Measurements from ENCODE around the gene ALDH1L1. TPM values are rescaled to one million over a fixed set of nuclear protein-coding genes. Genes with fewer than 3 reads are reported as not detected.

ALDH1L1 gene
- total RNA-seq (not detected), polyA plus RNA-seq (not detected), total RNA-seq (not detected)

DNA sequence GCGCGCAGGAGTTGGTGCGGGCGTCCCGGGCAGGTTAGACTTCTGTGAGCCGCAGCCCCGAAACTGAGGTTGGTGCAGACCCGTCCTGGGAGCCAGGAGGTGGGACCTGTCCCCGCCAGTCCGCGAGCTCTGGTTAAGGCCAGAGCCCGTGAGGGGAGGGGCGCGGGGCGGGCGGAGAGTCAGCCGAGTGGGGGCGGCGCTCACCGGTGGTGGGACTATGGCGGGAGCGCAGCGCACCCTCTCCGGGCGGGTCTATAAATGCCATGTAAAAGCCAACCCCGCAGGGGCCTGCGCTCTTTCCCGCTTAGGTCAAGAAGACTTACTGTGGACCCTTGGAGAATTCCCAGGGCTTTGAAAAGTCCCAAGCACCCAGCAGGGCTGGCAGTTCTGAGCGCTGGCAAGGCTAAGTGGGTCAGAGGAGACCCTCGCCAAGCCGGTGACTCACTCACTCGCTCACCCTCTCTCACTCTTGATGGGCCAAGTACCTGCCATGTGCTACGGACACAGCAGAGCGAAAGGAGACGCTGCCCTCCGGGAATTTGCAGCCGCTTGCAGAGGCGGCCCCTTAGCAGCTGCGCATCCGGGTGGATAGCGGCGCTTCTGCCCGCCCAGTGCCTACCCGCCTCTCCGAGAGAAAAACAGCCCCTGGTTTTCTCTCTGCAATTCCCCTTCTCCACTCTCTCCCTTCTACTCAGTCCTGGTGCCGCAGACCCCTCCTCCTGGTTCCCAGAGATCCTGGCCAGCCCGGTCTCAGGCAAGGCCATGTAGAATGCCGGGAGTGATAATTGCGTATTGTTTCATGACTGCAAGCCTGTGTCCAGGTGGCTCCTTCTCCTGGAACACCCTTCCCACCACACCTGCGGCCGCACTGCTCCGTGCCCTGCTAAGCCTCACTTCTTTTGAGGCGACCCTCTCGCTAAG is at the start of gene ALDH1L1:
TSS of gene ALDH1L1 (minus strand) at position 110 of the 921 bp plus-strand sequence. CDS start 19,607 bp downstream, outside the sequence.
- H3K9me3 Mint-ChIP-seq = peaks cover 0 to 3% (median 0%) of the 10 kb centered on the region in 11 donors
- peaks cover 0 to 10% (median 7%) of the 10 kb centered on the region in 7 donors for H3K4me1 Mint-ChIP-seq
- no peak for DNase-seq
- H3K9me3 ChIP-seq (ENCODE audit: control insufficient read depth in 2 of 3, low read length in 3 of 3) = no peaks in the 10 kb centered on the region
- H3K27me3 ChIP-seq (ENCODE audit: control insufficient read depth in 2 of 2, insufficient read depth in 2 of 2, low read length in 2 of 2) = no peaks in the 10 kb centered on the region
- intact Hi-C loops (cut with micrococcal nuclease) = no loop called here
- no peaks in the 10 kb centered on the region for H3K36me3 Mint-ChIP-seq
- H3K27ac ChIP-seq (ENCODE audit: low read depth, low read length) = no peak within 1 kb of the TSS
- ATAC-seq = no peak
- ChIA-PET CTCF (no interaction called here), POLR2A (no interaction called here)
- peak within 1 kb of the TSS in 3 of 10 donors; percentile 1 to 46 (median 11) for H3K4me3 Mint-ChIP-seq
- no peaks in the 10 kb centered on the region for H3K36me3 ChIP-seq (ENCODE audit: control insufficient read depth in 2 of 3, insufficient read depth in 3 of 3, low read length in 3 of 3)
- H3K4me3 ChIP-seq (ENCODE audit: low read length) = no peak within 1 kb of the TSS
- H3K27me3 Mint-ChIP-seq = peaks cover 36 to 51% (median 46%) of the 10 kb centered on the region in 5 donors
- no peak within 1 kb of the TSS for H3K27ac Mint-ChIP-seq
- H3K4me1 ChIP-seq (ENCODE audit: control insufficient read depth in 2 of 2, insufficient read depth in 2 of 2, low read length in 2 of 2) = no peaks in the 10 kb centered on the region

DNA sequence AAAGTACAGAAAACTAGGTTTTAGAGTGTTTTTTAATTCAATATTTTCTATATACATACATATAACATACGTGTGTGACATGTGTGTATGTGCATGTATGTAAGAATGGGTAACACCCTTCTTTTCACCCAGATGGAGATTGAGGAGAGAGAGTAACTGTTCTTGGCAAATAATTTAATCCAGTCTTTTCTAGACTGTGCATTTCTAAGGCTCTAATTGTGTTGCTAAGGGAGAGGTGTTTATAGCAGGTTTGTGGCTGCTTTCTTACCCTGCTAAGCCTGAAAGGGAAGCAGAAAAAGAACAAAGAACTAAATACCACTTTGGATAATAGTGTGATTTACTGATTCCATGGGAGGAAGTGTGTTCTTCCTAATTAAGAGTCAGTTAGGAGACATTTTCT is 46.0 kb upstream of the ALDH1L1 start:
- ChIA-PET CTCF (no interaction called here), POLR2A (no interaction called here)
- ATAC-seq (no peak), DNase-seq (no peak)
- intact Hi-C loops (cut with micrococcal nuclease) = no loop called here
- Mint-ChIP-seq H3K9me3 (peaks cover 0 to 11% (median 6%) of the 10 kb centered on the region in 11 donors), H3K27me3 (peaks cover 11 to 38% (median 17%) of the 10 kb centered on the region in 5 donors), H3K27ac (no peak overlapping the region), H3K36me3 (no peaks in the 10 kb centered on the region), H3K4me3 (no peak overlapping the region), H3K4me1 (no peaks in the 10 kb centered on the region)
- no peak overlapping the region for H3K27ac ChIP-seq (ENCODE audit: low read depth, low read length)
- H3K4me1 ChIP-seq (ENCODE audit: control insufficient read depth in 2 of 2, insufficient read depth in 2 of 2, low read length in 2 of 2) = no peaks in the 10 kb centered on the region
- no peaks in the 10 kb centered on the region for H3K27me3 ChIP-seq (ENCODE audit: control insufficient read depth in 2 of 2, insufficient read depth in 2 of 2, low read length in 2 of 2)
- H3K36me3 ChIP-seq (ENCODE audit: control insufficient read depth in 2 of 3, insufficient read depth in 3 of 3, low read length in 3 of 3) = no peaks in the 10 kb centered on the region
- H3K4me3 ChIP-seq (ENCODE audit: low read length) = no peak overlapping the region
- no peaks in the 10 kb centered on the region for H3K9me3 ChIP-seq (ENCODE audit: control insufficient read depth in 2 of 3, low read length in 3 of 3)

DNA sequence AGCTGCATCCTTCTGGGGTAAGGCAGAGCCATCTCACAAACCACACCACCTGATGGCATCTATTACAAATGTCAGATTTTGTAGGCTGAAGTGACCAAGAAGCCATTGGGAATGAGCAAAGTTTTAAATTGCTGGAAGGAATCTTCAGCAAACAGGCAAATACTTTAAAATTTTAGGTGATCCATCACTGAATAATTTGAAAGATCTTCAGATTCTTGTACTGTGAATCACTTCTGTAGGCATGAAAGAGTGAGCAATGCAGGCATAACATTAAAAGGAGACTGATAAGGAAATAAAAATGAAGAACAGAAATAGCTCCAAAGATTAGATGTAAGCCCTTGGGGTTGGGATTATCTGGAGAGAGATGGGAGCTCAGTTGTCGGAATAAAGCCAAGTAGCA is 36.0 kb upstream of the ALDH1L1 start:
- Histone ChIP-seq H3K27me3 (ENCODE audit: control insufficient read depth in 2 of 2, insufficient read depth in 2 of 2, low read length in 2 of 2) (peaks cover 0 to 6% of the 10 kb centered on the region in 2 donors), H3K36me3 (ENCODE audit: control insufficient read depth in 2 of 3, insufficient read depth in 3 of 3, low read length in 3 of 3) (no peaks in the 10 kb centered on the region), H3K27ac (ENCODE audit: low read depth, low read length) (no peak overlapping the region), H3K9me3 (ENCODE audit: control insufficient read depth in 2 of 3, low read length in 3 of 3) (no peaks in the 10 kb centered on the region), H3K4me1 (ENCODE audit: control insufficient read depth in 2 of 2, insufficient read depth in 2 of 2, low read length in 2 of 2) (no peaks in the 10 kb centered on the region), H3K4me3 (ENCODE audit: low read length) (no peak overlapping the region)
- H3K27ac Mint-ChIP-seq = no peak overlapping the region
- peaks cover 0 to 12% (median 8%) of the 10 kb centered on the region in 7 donors for H3K4me1 Mint-ChIP-seq
- H3K27me3 Mint-ChIP-seq = peaks cover 60 to 82% (median 68%) of the 10 kb centered on the region in 5 donors
- intact Hi-C loops (cut with micrococcal nuclease) = no loop called here
- H3K4me3 Mint-ChIP-seq = no peak overlapping the region
- ATAC-seq = no peak
- CTCF ChIA-PET = no interaction called here
- no peak for DNase-seq
- H3K9me3 Mint-ChIP-seq = peaks cover 0 to 12% (median 0%) of the 10 kb centered on the region in 11 donors
- POLR2A ChIA-PET = no interaction called here
- H3K36me3 Mint-ChIP-seq = no peaks in the 10 kb centered on the region

DNA sequence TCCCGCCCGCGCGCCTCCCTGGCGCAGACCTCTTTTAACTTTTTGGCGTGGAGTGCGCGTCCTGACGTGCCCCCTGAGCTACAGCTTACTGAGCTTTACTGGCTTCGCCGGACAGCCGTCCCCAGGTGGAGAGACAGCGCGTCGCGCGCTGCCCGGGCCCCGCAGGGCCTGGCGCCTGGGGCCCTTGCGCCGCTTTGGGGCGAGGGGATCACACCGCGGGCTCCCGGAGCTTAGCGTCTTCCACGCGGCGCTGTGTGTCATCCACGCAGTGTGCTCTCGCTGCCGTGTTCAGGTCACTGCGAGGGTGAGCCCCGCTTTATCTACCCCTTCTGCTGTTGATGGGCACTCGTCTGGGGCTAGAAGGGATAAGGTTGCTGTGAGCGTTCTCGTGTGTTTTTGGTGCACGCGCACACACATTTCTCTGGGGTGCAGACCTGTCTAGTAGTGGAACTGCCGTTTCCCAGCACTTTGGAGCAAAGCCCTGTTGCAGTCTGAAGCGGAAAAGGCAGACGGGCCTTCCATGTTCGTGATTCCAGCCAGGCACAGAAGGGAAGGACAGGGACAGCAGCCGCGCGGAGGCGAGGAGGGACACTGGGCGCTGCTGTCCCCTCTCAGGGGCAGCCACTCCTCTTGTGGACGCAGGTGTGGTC is 33.1 kb upstream of the ALDH1L1 start:
- H3K27ac ChIP-seq (ENCODE audit: low read depth, low read length) = no peak overlapping the region
- Mint-ChIP-seq H3K4me3 (peak overlapping the region in 7 of 10 donors; percentile 19 to 83 (median 35)), H3K4me1 (peaks cover 0 to 12% (median 8%) of the 10 kb centered on the region in 7 donors), H3K9me3 (peaks cover 0 to 6% (median 0%) of the 10 kb centered on the region in 11 donors), H3K27me3 (peaks cover 56 to 89% (median 79%) of the 10 kb centered on the region in 5 donors), H3K27ac (no peak overlapping the region), H3K36me3 (no peaks in the 10 kb centered on the region)
- peaks cover 0 to 6% of the 10 kb centered on the region in 2 donors for H3K27me3 ChIP-seq (ENCODE audit: control insufficient read depth in 2 of 2, insufficient read depth in 2 of 2, low read length in 2 of 2)
- DNase-seq (no peak), ATAC-seq (no peak)
- H3K4me3 ChIP-seq (ENCODE audit: low read length) = no peak overlapping the region
- no peaks in the 10 kb centered on the region for H3K36me3 ChIP-seq (ENCODE audit: control insufficient read depth in 2 of 3, insufficient read depth in 3 of 3, low read length in 3 of 3)
- H3K4me1 ChIP-seq (ENCODE audit: control insufficient read depth in 2 of 2, insufficient read depth in 2 of 2, low read length in 2 of 2) = no peaks in the 10 kb centered on the region
- H3K9me3 ChIP-seq (ENCODE audit: control insufficient read depth in 2 of 3, low read length in 3 of 3) = no peaks in the 10 kb centered on the region
- intact Hi-C loops (cut with micrococcal nuclease) = no loop called here
- ChIA-PET POLR2A (no interaction called here), CTCF (no interaction called here)

- no peak overlapping the region for H3K27ac ChIP-seq (ENCODE audit: low read depth, low read length)
- POLR2A ChIA-PET = no interaction called here
- no peaks in the 10 kb centered on the region for H3K4me1 ChIP-seq (ENCODE audit: control insufficient read depth in 2 of 2, insufficient read depth in 2 of 2, low read length in 2 of 2)
- Mint-ChIP-seq H3K27ac (no peak overlapping the region), H3K36me3 (no peaks in the 10 kb centered on the region), H3K27me3 (peaks cover 57 to 89% (median 74%) of the 10 kb centered on the region in 5 donors), H3K4me3 (peak overlapping the region; percentile 9 to 90 (median 74)), H3K9me3 (peaks cover 0 to 5% (median 0%) of the 10 kb centered on the region in 11 donors), H3K4me1 (peaks cover 0 to 12% (median 8%) of the 10 kb centered on the region in 7 donors)
- no peaks in the 10 kb centered on the region for H3K36me3 ChIP-seq (ENCODE audit: control insufficient read depth in 2 of 3, insufficient read depth in 3 of 3, low read length in 3 of 3)
- CTCF ChIA-PET = no interaction called here
- no peaks in the 10 kb centered on the region for H3K9me3 ChIP-seq (ENCODE audit: control insufficient read depth in 2 of 3, low read length in 3 of 3)
- DNase-seq = no peak
- no peak overlapping the region for H3K4me3 ChIP-seq (ENCODE audit: low read length)
- intact Hi-C loops (cut with micrococcal nuclease) = no loop called here
- no peak for ATAC-seq
- peaks cover 0 to 6% of the 10 kb centered on the region in 2 donors for H3K27me3 ChIP-seq (ENCODE audit: control insufficient read depth in 2 of 2, insufficient read depth in 2 of 2, low read length in 2 of 2)
Observed at GRCh38 chr3:126212620-126213378, 32.4 kb upstream of the ALDH1L1 start.

DNA sequence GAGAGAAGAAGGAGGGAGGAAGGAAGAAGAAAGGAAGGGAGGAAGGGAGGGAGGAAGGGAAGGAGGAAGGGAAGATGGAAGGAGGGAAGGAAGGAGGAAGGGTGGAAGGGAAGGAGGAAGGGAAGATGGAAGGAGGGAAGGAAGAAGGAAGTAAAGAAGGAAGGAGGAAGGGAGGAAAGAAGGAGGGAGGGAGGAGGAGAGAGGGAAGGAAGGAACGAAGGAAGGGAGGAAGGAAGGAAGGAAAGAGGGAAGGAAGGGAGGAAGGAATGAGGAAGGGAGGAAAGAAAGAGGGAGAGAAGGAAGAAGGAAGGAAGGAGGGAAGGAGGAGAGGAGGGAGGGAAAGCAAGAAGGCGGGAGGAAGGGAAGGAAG is 31.8 kb upstream of the ALDH1L1 start:
- Mint-ChIP-seq H3K27ac (no peak overlapping the region), H3K9me3 (peaks cover 0 to 4% (median 0%) of the 10 kb centered on the region in 11 donors), H3K27me3 (peaks cover 54 to 84% (median 75%) of the 10 kb centered on the region in 5 donors), H3K4me3 (peak overlapping the region in 5 of 10 donors; percentile 19 to 83 (median 69)), H3K36me3 (no peaks in the 10 kb centered on the region), H3K4me1 (peaks cover 0 to 12% (median 8%) of the 10 kb centered on the region in 7 donors)
- Histone ChIP-seq H3K4me3 (ENCODE audit: low read length) (no peak overlapping the region), H3K4me1 (ENCODE audit: control insufficient read depth in 2 of 2, insufficient read depth in 2 of 2, low read length in 2 of 2) (no peaks in the 10 kb centered on the region), H3K27ac (ENCODE audit: low read depth, low read length) (no peak overlapping the region), H3K36me3 (ENCODE audit: control insufficient read depth in 2 of 3, insufficient read depth in 3 of 3, low read length in 3 of 3) (no peaks in the 10 kb centered on the region), H3K9me3 (ENCODE audit: control insufficient read depth in 2 of 3, low read length in 3 of 3) (no peaks in the 10 kb centered on the region), H3K27me3 (ENCODE audit: control insufficient read depth in 2 of 2, insufficient read depth in 2 of 2, low read length in 2 of 2) (peaks cover 0 to 6% of the 10 kb centered on the region in 2 donors)
- ChIA-PET POLR2A (no interaction called here), CTCF (no interaction called here)
- intact Hi-C loops (cut with micrococcal nuclease) = no loop called here
- ATAC-seq (no peak), DNase-seq (no peak)

All from naive thymus-derived CD4-positive, alpha-beta T cell (primary cell).